Hepatocyte (in vitro differentiated cells): ENCODE measurements around the gene EHBP1L1. TPM values are rescaled to one million over a fixed set of nuclear protein-coding genes. Genes with fewer than 3 reads are reported as not detected.

Source experiments
- DNase-seq: peaks from one replicate; pipeline ENCODE4 v3.0.0-alpha.2; 2016; ENCODE audit warnings: low spot score
- H2AFZ ChIP-seq: fragments of 200-600 bp; sonication (generic); 2 replicates; pipeline ENCODE4 v1.6.0; 2016; ENCODE audit warnings: antibody characterized with exemption, mild to moderate bottlenecking
- H3K27ac ChIP-seq: fragments of 200-600 bp; sonication (generic); 2 replicates; pipeline ENCODE4 v1.5.1; 2016; ENCODE audit warnings: mild to moderate bottlenecking
- H3K27me3 ChIP-seq: fragments of 200-600 bp; sonication (generic); 2 replicates; pipeline ENCODE4 v1.6.1; 2016
- H3K36me3 ChIP-seq: fragments of 200-600 bp; sonication (generic); replicated peaks from 2 replicates; pipeline ENCODE4 v1.5.1; 2016; ENCODE audit warnings: low read depth; ENCODE audit not compliant: insufficient read depth
- H3K4me1 ChIP-seq: fragments of 200-600 bp; sonication (generic); 2 replicates; pipeline ENCODE4 v1.5.1; 2016; ENCODE audit warnings: mild to moderate bottlenecking, moderate library complexity; ENCODE audit not compliant: insufficient read depth
- H3K4me2 ChIP-seq: fragments of 200-600 bp; sonication (generic); 2 replicates; pipeline ENCODE4 v1.6.0; 2016
- H3K4me3 ChIP-seq: fragments of 200-600 bp; sonication (generic); 2 replicates; pipeline ENCODE4 v1.5.1; 2016; ENCODE audit warnings: mild to moderate bottlenecking
- H3K79me2 ChIP-seq: fragments of 200-600 bp; sonication (generic); 2 replicates; pipeline ENCODE4 v1.6.0; 2017; ENCODE audit warnings: mild to moderate bottlenecking
- H3K9me2 ChIP-seq: fragments of 200-600 bp; sonication (generic); replicated peaks from 2 replicates; pipeline ENCODE4 v1.6.0; 2017; ENCODE audit warnings: mild to moderate bottlenecking; ENCODE audit not compliant: insufficient read depth
- H3K9me3 ChIP-seq: fragments of 200-600 bp; sonication (generic); 2 replicates; pipeline ENCODE4 v1.5.1; 2016; ENCODE audit warnings: low read depth, mild to moderate bottlenecking
- H4K20me1 ChIP-seq: fragments of 200-600 bp; sonication (generic); 2 replicates; pipeline ENCODE4 v1.6.0; 2016; ENCODE audit warnings: mild to moderate bottlenecking; ENCODE audit not compliant: insufficient read depth, poor library complexity, severe bottlenecking
- CTCF ChIP-seq: fragments of 200-600 bp; sonication (generic); IDR thresholded peaks from 2 replicates; pipeline ENCODE4 v1.5.1; 2016; ENCODE audit warnings: antibody characterized with exemption, mild to moderate bottlenecking; ENCODE audit not compliant: poor library complexity
- EZH2 ChIP-seq: fragments of 200-600 bp; sonication (generic); IDR thresholded peaks from 2 replicates; pipeline ENCODE4 v1.6.1; 2016; ENCODE audit warnings: antibody characterized with exemption, mild to moderate bottlenecking, borderline replicate concordance
- EZH2phosphoT487 ChIP-seq: fragments of 200-600 bp; sonication (generic); IDR thresholded peaks from one replicate; pipeline ENCODE4 v1.6.1; 2018; ENCODE audit warnings: antibody characterized with exemption, mild to moderate bottlenecking, low read depth, moderate library complexity; ENCODE audit not compliant: unreplicated experiment, severe bottlenecking
- WGBS: methylation state at CpG from one replicate; pipeline ENCODE4 v1.1.6; 2016; ENCODE audit warnings: low lambda C conversion rate; ENCODE audit errors: missing lambda C conversion rate; 5-methylcytosine and 5-hydroxymethylcytosine counted together
- polyA plus RNA-seq: library from polyadenylated mRNA; unstranded; fragments of >200 nt; fragmentation: Nextera tagmentation; extraction: Ambion mirVana; gene quantifications from 2 replicates; pipeline ENCODE4 v1.2.1, GENCODE V29; 2016
- total RNA-seq: library from RNA; depleted of rRNA; stranded (reverse); fragments of >200 nt; gene quantifications from 2 replicates; pipeline ENCODE4 v1.2.3, GENCODE V29; 2014

The EHBP1L1 gene
- total and polyA plus RNA-seq, 2 experiments from 2014 or later: 12.5 to 20.9 TPM

- Histone ChIP-seq H3K4me1 (peaks cover 13% of the 10 kb centered on the region), H4K20me1 (no peaks in the 10 kb centered on the region), H2AFZ (peak overlapping the region; percentile 21), H3K4me2 (peak overlapping the region; percentile 75), H3K27me3 (no peaks in the 10 kb centered on the region), H3K9me2 (no peaks in the 10 kb centered on the region), H3K9me3 (no peaks in the 10 kb centered on the region), H3K36me3 (no peaks in the 10 kb centered on the region), H3K4me3 (peak overlapping the region; percentile 16), H3K79me2 (no peaks in the 10 kb centered on the region), H3K27ac (no peak overlapping the region)
- TF ChIP-seq EZH2 (no peak), CTCF (peak; percentile 26), EZH2phosphoT487 (no peak)
- WGBS: 14% methylated on average over 68 of the region's 106 CpGs
- peak; percentile 70 for DNase-seq
Measured at GRCh38 chr11:65591939-65592857, 16.3 kb downstream of the EHBP1L1 start.

DNA sequence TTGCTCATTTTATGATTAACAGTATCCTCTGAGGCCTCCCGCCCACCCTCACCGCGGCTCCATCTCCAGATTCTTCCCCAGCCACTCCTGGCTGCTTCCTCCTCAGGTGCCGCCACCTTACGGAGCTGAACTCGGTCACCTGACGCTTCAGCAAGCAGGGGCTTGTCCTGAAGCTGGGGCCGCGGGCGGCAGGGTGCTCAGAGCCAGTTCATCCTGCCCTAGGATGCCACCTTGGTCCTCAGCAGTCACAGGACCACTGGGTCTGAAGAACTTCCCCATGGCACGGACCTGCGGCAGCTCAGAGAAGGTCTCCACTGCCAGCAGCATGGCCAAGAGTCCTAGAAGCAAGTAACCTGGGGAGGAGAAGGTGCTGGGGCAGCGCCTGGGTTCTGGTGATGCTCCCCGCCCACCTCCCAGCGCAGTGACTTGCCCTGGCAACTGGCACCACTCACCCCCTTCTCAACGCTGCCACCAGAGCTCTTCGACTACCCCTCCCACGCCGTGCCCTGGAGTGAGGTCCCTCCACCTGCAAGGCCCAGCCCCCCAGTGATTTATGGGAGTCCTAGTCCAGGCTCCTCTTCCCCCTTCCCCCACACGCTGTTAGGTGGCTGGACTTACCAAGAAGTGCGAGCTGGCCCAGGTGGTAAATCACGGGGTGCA lies 17.1 kb downstream of the EHBP1L1 start:
- 75% methylated on average over 22 of the region's 22 CpGs for WGBS
- TF ChIP-seq EZH2 (no peak), CTCF (no peak), EZH2phosphoT487 (no peak)
- H2AFZ ChIP-seq: no peak overlapping the region
- H3K4me3 ChIP-seq: no peak overlapping the region
- no peaks in the 10 kb centered on the region for H3K9me3 ChIP-seq
- H3K36me3 ChIP-seq: no peaks in the 10 kb centered on the region
- H3K27me3 ChIP-seq: no peaks in the 10 kb centered on the region
- H4K20me1 ChIP-seq: no peaks in the 10 kb centered on the region
- peaks cover 13% of the 10 kb centered on the region for H3K4me1 ChIP-seq
- no peaks in the 10 kb centered on the region for H3K9me2 ChIP-seq
- no peak overlapping the region for H3K27ac ChIP-seq
- no peaks in the 10 kb centered on the region for H3K79me2 ChIP-seq
- peak overlapping the region; percentile 75 for H3K4me2 ChIP-seq
- no peak for DNase-seq

DNA sequence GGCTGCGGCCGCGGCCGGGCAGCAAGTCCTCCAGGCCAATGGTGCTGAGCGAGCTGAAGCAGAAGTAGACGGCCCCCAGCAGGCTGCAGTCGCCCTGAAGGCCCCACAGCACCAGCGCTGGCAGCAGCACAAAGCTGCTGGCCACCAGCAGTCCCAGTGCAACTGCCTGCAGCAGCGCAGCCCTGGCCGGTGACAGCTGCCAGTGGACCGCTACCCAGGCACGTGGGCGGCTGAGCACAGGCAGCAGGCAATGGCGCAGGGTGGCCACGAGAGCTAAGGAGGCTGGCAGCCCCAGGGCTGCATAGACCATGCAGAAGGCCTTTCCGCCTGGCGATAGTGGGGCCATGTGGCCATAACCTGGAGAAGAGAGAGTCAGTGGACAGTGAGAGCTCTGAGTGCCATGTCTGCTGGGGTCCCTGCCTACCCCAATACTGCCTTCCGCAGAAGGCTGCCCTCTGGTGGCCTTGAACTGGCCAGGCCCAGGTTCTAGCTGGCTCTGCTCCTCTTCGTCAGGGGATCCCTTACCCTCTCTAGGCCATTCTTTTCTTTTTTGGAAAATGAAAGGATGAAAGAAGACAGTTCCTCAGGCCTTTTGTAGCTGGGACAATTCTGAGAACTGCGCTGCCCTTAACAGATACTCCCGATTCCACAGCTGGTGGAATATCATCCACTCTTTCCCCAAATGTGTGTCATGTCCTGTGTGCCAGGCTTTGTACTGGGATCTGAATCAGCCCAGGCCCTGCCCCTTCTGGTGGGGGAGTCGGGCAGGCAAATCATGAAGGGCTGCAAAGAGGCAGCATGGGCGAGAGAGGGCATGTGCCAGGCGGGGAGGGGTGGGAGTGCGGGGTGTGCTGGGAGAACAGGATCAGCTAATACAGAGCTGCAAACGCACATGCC lies 17.9 kb downstream of the EHBP1L1 start:
- H3K27ac ChIP-seq: no peak overlapping the region
- no peaks in the 10 kb centered on the region for H4K20me1 ChIP-seq
- no peaks in the 10 kb centered on the region for H3K9me2 ChIP-seq
- no peak for TF ChIP-seq EZH2phosphoT487
- no peak for TF ChIP-seq EZH2
- peak; percentile 47 for TF ChIP-seq CTCF
- no peaks in the 10 kb centered on the region for H3K9me3 ChIP-seq
- DNase-seq: no peak
- WGBS: 90% methylated on average over 26 of the region's 26 CpGs
- H3K36me3 ChIP-seq: no peaks in the 10 kb centered on the region
- H3K4me3 ChIP-seq: no peak overlapping the region
- no peaks in the 10 kb centered on the region for H3K27me3 ChIP-seq
- H3K79me2 ChIP-seq: no peaks in the 10 kb centered on the region
- H3K4me1 ChIP-seq: peaks cover 13% of the 10 kb centered on the region
- no peak overlapping the region for H3K4me2 ChIP-seq
- H2AFZ ChIP-seq: no peak overlapping the region
